ENCODE data around the gene APOBEC3C. TPM values are rescaled to one million over a fixed set of nuclear protein-coding genes. Genes with fewer than 3 reads are reported as not detected.
"Not testable (repeated sequence)": the region's sequence is repeated elsewhere in the genome, so short reads cannot be mapped to it uniquely, and the experiment has no call there.

Gene APOBEC3C
- total RNA-seq, 1 donor from 2014 or later = 18.5 TPM

- no peak overlapping the region for H3K4me3 ChIP-seq (ENCODE audit: low read depth, low read length)
- TF ChIP-seq CTCF (conservative IDR thresholded peaks at IDR 0.05; ENCODE audit: low read depth, low read length) = no peak
- DNase-seq (ENCODE audit: low read depth) = no peak
These were observed 29.8 kb upstream of the APOBEC3C start for GRCh38 chr22:38984224-38984623.

GRCh38 chr22:38984784-38985757, 29.0 kb upstream of the APOBEC3C start:
- H3K4me3 ChIP-seq (ENCODE audit: low read depth, low read length) = not testable (repeated sequence)
- DNase-seq (ENCODE audit: low read depth) = peak; percentile 87

GRCh38 chr22:38986629-38987028, 27.4 kb upstream of the APOBEC3C start:
- DNase-seq (ENCODE audit: low read depth) = no peak
- no peak for TF ChIP-seq CTCF (conservative IDR thresholded peaks at IDR 0.05; ENCODE audit: low read depth, low read length)
- no peak overlapping the region for H3K4me3 ChIP-seq (ENCODE audit: low read depth, low read length)

DNA sequence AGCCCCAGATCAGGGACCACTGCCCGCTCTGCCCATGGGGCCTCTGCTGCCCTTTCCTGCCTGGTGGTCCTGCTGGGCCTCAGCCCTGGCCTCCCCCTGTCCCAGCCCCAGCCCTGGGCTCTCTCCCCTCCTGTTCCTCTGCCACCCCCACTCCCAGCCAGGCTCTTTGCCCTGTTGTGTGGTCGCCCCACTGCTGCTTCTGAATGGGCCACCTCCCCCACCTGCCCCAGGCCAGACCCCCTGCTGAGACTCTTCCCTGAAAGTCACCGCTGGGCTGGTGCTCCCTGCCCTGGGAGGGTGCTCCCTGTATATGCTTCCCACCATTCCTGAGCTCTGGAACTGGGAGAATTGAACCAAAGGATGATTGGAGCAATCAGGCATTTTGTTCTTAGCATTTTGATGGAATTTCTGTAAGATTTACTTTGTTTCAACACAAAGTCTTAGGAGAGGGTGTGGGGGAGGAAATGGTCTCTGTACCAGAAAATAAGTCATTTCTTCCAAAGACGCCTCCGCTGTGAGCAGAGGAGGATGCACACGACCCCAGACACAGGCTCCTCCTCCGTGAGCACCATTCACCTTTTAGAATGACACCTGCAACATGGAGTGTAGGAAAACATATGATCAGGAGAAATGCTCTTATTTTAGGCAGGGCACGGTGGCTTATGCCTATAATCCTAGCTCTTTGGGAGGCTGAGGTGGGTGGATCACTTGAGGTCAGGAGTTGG, 26.7 kb upstream of the APOBEC3C start:
- H3K4me3 ChIP-seq (ENCODE audit: low read depth, low read length) = no peak overlapping the region
- TF ChIP-seq CTCF (conservative IDR thresholded peaks at IDR 0.05; ENCODE audit: low read depth, low read length) = no peak
- DNase-seq (ENCODE audit: low read depth) = no peak

DNA sequence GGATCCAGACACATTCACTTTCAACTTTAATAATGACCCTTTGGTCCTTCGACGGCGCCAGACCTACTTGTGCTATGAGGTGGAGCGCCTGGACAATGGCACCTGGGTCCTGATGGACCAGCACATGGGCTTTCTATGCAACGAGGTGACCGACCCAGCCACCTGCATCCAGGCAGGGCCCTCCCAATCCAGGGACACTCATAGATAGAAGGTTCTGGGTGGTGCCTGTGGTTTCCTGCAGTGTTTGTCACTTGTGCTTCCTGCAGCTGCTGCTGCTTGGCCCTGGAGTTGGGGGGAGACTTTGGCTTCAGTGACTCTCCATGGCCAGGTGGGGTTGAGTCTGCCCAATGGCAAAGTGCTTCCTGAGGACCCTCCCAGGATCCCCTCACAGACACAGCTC, 24.6 kb upstream of the APOBEC3C start:
- no peak for DNase-seq (ENCODE audit: low read depth)
- no peak overlapping the region for H3K4me3 ChIP-seq (ENCODE audit: low read depth, low read length)
- no peak for TF ChIP-seq CTCF (conservative IDR thresholded peaks at IDR 0.05; ENCODE audit: low read depth, low read length)

GRCh38 chr22:38992871-38993371, 21.1 kb upstream of the APOBEC3C start:
- not testable (repeated sequence) for DNase-seq (ENCODE audit: low read depth); H3K4me3 ChIP-seq (ENCODE audit: low read depth, low read length)

GRCh38 chr22:38996105-38996504, 18.0 kb upstream of the APOBEC3C start:
- TF ChIP-seq CTCF (conservative IDR thresholded peaks at IDR 0.05; ENCODE audit: low read depth, low read length) = no peak
- DNase-seq (ENCODE audit: low read depth) = no peak
- no peak overlapping the region for H3K4me3 ChIP-seq (ENCODE audit: low read depth, low read length)

All from epithelial cell of proximal tubule (primary cell).